ENCODE data around the gene SH3GLB2.
"Not testable (repeated sequence)": the region's sequence is repeated elsewhere in the genome, so short reads cannot be mapped to it uniquely, and the experiment has no call there.

SH3GLB2 gene

DNA sequence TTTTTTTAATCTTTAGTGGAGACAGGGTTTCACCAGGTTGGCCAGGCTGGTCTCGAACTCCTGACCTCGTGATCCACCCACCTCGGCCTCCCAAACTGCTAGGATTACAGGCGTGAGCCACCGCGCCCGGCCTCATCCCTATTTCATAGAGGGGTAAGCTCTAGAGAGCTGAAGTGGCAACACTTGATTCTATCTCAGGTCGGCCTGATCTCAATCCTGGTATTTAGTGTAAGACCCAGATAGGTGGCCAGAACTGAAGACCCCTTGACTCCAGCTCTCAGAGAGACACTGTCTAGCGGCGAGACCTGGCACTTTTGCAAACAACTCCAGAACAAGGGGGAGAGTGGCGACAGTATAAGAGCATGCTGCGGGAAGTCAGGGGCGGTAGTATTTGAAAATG, 7.7 kb upstream of the SH3GLB2 start:
- not testable (repeated sequence) for H3K27me3 ChIP-seq (ENCODE audit: control insufficient read depth in 1 of 2, insufficient read depth in 2 of 2, low read length in 2 of 2)

GRCh38 chr9:129033216-129033615, 5.1 kb upstream of the SH3GLB2 start:
- Histone ChIP-seq H3K9me3 (ENCODE audit: control insufficient read depth in 1 of 2, low read length in 2 of 2) (no peaks in the 10 kb centered on the region), H3K4me3 (ENCODE audit: low read depth in 1 of 2, low read length in 2 of 2) (no peak overlapping the region), H3K9ac (ENCODE audit: low read depth in 1 of 2, low read length in 2 of 2) (no peak overlapping the region), H3K27ac (ENCODE audit: low read depth, low read length) (no peak overlapping the region), H3K27me3 (ENCODE audit: control insufficient read depth in 1 of 2, insufficient read depth in 2 of 2, low read length in 2 of 2) (no peaks in the 10 kb centered on the region), H3K4me1 (ENCODE audit: control insufficient read depth in 1 of 2, insufficient read depth in 2 of 2, low read length in 2 of 2) (peaks cover 24 to 27% of the 10 kb centered on the region in 2 donors), H3K36me3 (ENCODE audit: control insufficient read depth in 1 of 2, insufficient read depth in 2 of 2, low read length in 2 of 2) (no peaks in the 10 kb centered on the region)

More for the DNA sequence above, 7.7 kb upstream of the SH3GLB2 start:
- H3K36me3 ChIP-seq (ENCODE audit: control insufficient read depth in 1 of 2, insufficient read depth in 2 of 2, low read length in 2 of 2); H3K9me3 ChIP-seq (ENCODE audit: control insufficient read depth in 1 of 2, low read length in 2 of 2): not testable (repeated sequence)
- peak overlapping the region; percentile 75 to 80 for H3K9ac ChIP-seq (ENCODE audit: low read depth in 1 of 2, low read length in 2 of 2)
- H3K4me1 ChIP-seq (ENCODE audit: control insufficient read depth in 1 of 2, insufficient read depth in 2 of 2, low read length in 2 of 2), result peaks cover 23 to 27% of the 10 kb centered on the region in 2 donors
- peak overlapping the region; percentile 69 for H3K27ac ChIP-seq (ENCODE audit: low read depth, low read length)
- H3K4me3 ChIP-seq (ENCODE audit: low read depth in 1 of 2, low read length in 2 of 2), result peak overlapping the region; percentile 73 to 91

GRCh38 chr9:129032541-129033159, 4.5 kb upstream of the SH3GLB2 start:
- Histone ChIP-seq H3K9me3 (ENCODE audit: control insufficient read depth in 1 of 2, low read length in 2 of 2) (no peaks in the 10 kb centered on the region), H3K4me3 (ENCODE audit: low read depth in 1 of 2, low read length in 2 of 2) (no peak overlapping the region), H3K27me3 (ENCODE audit: control insufficient read depth in 1 of 2, insufficient read depth in 2 of 2, low read length in 2 of 2) (no peaks in the 10 kb centered on the region), H3K27ac (ENCODE audit: low read depth, low read length) (no peak overlapping the region), H3K9ac (ENCODE audit: low read depth in 1 of 2, low read length in 2 of 2) (no peak overlapping the region), H3K36me3 (ENCODE audit: control insufficient read depth in 1 of 2, insufficient read depth in 2 of 2, low read length in 2 of 2) (no peaks in the 10 kb centered on the region), H3K4me1 (ENCODE audit: control insufficient read depth in 1 of 2, insufficient read depth in 2 of 2, low read length in 2 of 2) (peaks cover 19 to 22% of the 10 kb centered on the region in 2 donors)

DNA sequence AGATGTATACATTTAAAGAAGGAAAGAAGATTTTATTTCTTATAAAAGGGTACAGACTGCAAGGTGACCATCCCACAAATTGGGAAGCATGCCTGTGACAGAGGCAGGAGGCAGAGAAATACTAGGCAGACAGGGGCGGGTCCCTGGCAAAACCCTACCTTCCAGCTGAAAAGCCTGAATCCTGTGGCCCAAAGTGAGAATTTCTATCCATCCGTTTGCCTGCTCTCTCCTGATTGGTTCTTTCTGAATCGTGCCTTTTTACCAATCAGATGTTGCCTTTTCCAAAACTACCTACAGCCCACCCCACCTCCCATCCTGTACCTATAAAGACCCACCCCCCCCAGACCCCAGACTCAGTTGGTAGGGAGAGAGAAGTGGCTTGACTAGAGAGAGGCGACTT, 3.4 kb upstream of the SH3GLB2 start:
- no peak overlapping the region for H3K9ac ChIP-seq (ENCODE audit: low read depth in 1 of 2, low read length in 2 of 2)
- no peaks in the 10 kb centered on the region for H3K9me3 ChIP-seq (ENCODE audit: control insufficient read depth in 1 of 2, low read length in 2 of 2)
- peaks cover 24 to 26% of the 10 kb centered on the region in 2 donors for H3K4me1 ChIP-seq (ENCODE audit: control insufficient read depth in 1 of 2, insufficient read depth in 2 of 2, low read length in 2 of 2)
- H3K27me3 ChIP-seq (ENCODE audit: control insufficient read depth in 1 of 2, insufficient read depth in 2 of 2, low read length in 2 of 2), result no peaks in the 10 kb centered on the region
- H3K36me3 ChIP-seq (ENCODE audit: control insufficient read depth in 1 of 2, insufficient read depth in 2 of 2, low read length in 2 of 2), result no peaks in the 10 kb centered on the region
- H3K27ac ChIP-seq (ENCODE audit: low read depth, low read length), result no peak overlapping the region
- H3K4me3 ChIP-seq (ENCODE audit: low read depth in 1 of 2, low read length in 2 of 2), result no peak overlapping the region

GRCh38 chr9:129030191-129030590, 2.1 kb upstream of the SH3GLB2 start:
- Histone ChIP-seq H3K4me3 (ENCODE audit: low read depth in 1 of 2, low read length in 2 of 2) (no peak overlapping the region), H3K27ac (ENCODE audit: low read depth, low read length) (no peak overlapping the region), H3K36me3 (ENCODE audit: control insufficient read depth in 1 of 2, insufficient read depth in 2 of 2, low read length in 2 of 2) (no peaks in the 10 kb centered on the region), H3K27me3 (ENCODE audit: control insufficient read depth in 1 of 2, insufficient read depth in 2 of 2, low read length in 2 of 2) (no peaks in the 10 kb centered on the region), H3K9ac (ENCODE audit: low read depth in 1 of 2, low read length in 2 of 2) (no peak overlapping the region), H3K4me1 (ENCODE audit: control insufficient read depth in 1 of 2, insufficient read depth in 2 of 2, low read length in 2 of 2) (peaks cover 19 to 31% of the 10 kb centered on the region in 2 donors), H3K9me3 (ENCODE audit: control insufficient read depth in 1 of 2, low read length in 2 of 2) (no peaks in the 10 kb centered on the region)

GRCh38 chr9:129027685-129028191, 393 bp downstream of the SH3GLB2 start:
- peaks cover 30 to 31% of the 10 kb centered on the region in 2 donors for H3K4me1 ChIP-seq (ENCODE audit: control insufficient read depth in 1 of 2, insufficient read depth in 2 of 2, low read length in 2 of 2)
- no peaks in the 10 kb centered on the region for H3K9me3 ChIP-seq (ENCODE audit: control insufficient read depth in 1 of 2, low read length in 2 of 2)
- H3K27ac ChIP-seq (ENCODE audit: low read depth, low read length), result peak overlapping the region; percentile 42
- peak overlapping the region; percentile 70 to 90 for H3K9ac ChIP-seq (ENCODE audit: low read depth in 1 of 2, low read length in 2 of 2)
- H3K36me3 ChIP-seq (ENCODE audit: control insufficient read depth in 1 of 2, insufficient read depth in 2 of 2, low read length in 2 of 2), result no peaks in the 10 kb centered on the region
- H3K27me3 ChIP-seq (ENCODE audit: control insufficient read depth in 1 of 2, insufficient read depth in 2 of 2, low read length in 2 of 2), result no peaks in the 10 kb centered on the region
- H3K4me3 ChIP-seq (ENCODE audit: low read depth in 1 of 2, low read length in 2 of 2), result peak overlapping the region; percentile 76 to 86

GRCh38 chr9:129027224-129027684, 877 bp downstream of the SH3GLB2 start:
- no peaks in the 10 kb centered on the region for H3K36me3 ChIP-seq (ENCODE audit: control insufficient read depth in 1 of 2, insufficient read depth in 2 of 2, low read length in 2 of 2)
- peak overlapping the region; percentile 70 to 90 for H3K9ac ChIP-seq (ENCODE audit: low read depth in 1 of 2, low read length in 2 of 2)
- peaks cover 26 to 32% of the 10 kb centered on the region in 2 donors for H3K4me1 ChIP-seq (ENCODE audit: control insufficient read depth in 1 of 2, insufficient read depth in 2 of 2, low read length in 2 of 2)
- H3K4me3 ChIP-seq (ENCODE audit: low read depth in 1 of 2, low read length in 2 of 2), result peak overlapping the region; percentile 76 to 86
- H3K27ac ChIP-seq (ENCODE audit: low read depth, low read length), result no peak overlapping the region
- no peaks in the 10 kb centered on the region for H3K27me3 ChIP-seq (ENCODE audit: control insufficient read depth in 1 of 2, insufficient read depth in 2 of 2, low read length in 2 of 2)
- no peaks in the 10 kb centered on the region for H3K9me3 ChIP-seq (ENCODE audit: control insufficient read depth in 1 of 2, low read length in 2 of 2)

DNA sequence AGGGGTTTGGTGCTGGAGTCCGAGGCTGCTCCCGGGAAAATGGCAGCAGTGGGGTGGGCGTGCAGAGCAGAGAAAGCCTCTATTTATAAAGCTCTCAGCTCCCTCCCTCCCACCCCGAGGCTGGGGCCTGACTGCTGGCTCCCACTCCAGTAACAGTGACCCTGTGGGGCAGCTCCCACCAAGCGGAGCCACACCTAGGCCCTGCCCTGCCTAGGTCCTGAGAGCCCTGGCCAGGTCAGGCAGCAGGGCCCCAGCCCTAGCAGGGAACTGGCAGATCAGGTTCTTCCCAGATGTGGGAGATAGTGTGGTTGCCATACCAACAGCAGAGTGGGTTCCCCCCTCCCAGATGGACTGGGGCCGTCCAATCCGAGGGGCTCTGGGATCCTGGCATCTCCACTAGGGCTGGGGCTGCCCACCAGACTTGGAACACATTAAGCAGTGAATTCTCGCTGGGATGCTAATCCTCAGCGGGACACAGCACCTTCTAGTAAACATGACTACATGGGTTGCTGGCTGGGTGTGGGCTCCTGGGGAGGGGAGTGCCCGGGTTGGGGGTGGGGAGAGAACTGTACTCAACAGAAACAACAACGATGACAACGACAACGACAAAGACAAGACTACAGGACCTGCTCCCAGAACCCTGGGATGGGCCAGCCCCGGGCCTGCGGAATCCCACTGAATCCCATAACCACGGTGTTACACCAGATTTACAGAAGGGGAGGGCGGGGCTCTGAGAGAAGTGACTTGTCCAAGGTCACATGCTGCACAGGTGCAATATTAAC, 1.5 kb downstream of the SH3GLB2 start:
- Histone ChIP-seq H3K9me3 (ENCODE audit: control insufficient read depth in 1 of 2, low read length in 2 of 2) (no peaks in the 10 kb centered on the region), H3K27ac (ENCODE audit: low read depth, low read length) (no peak overlapping the region), H3K4me1 (ENCODE audit: control insufficient read depth in 1 of 2, insufficient read depth in 2 of 2, low read length in 2 of 2) (peaks cover 32% of the 10 kb centered on the region in 2 donors), H3K27me3 (ENCODE audit: control insufficient read depth in 1 of 2, insufficient read depth in 2 of 2, low read length in 2 of 2) (no peaks in the 10 kb centered on the region), H3K9ac (ENCODE audit: low read depth in 1 of 2, low read length in 2 of 2) (peak overlapping the region; percentile 5 to 70), H3K4me3 (ENCODE audit: low read depth in 1 of 2, low read length in 2 of 2) (peak overlapping the region; percentile 76 to 86), H3K36me3 (ENCODE audit: control insufficient read depth in 1 of 2, insufficient read depth in 2 of 2, low read length in 2 of 2) (no peaks in the 10 kb centered on the region)

GRCh38 chr9:129023908-129024233, 4.3 kb downstream of the SH3GLB2 start:
- H3K27ac ChIP-seq (ENCODE audit: low read depth, low read length), result no peak overlapping the region
- no peak overlapping the region for H3K4me3 ChIP-seq (ENCODE audit: low read depth in 1 of 2, low read length in 2 of 2)
- H3K4me1 ChIP-seq (ENCODE audit: control insufficient read depth in 1 of 2, insufficient read depth in 2 of 2, low read length in 2 of 2), result peaks cover 23 to 29% of the 10 kb centered on the region in 2 donors
- no peaks in the 10 kb centered on the region for H3K9me3 ChIP-seq (ENCODE audit: control insufficient read depth in 1 of 2, low read length in 2 of 2)
- H3K27me3 ChIP-seq (ENCODE audit: control insufficient read depth in 1 of 2, insufficient read depth in 2 of 2, low read length in 2 of 2), result no peaks in the 10 kb centered on the region
- no peaks in the 10 kb centered on the region for H3K36me3 ChIP-seq (ENCODE audit: control insufficient read depth in 1 of 2, insufficient read depth in 2 of 2, low read length in 2 of 2)
- no peak overlapping the region for H3K9ac ChIP-seq (ENCODE audit: low read depth in 1 of 2, low read length in 2 of 2)
